ENCODE data around the gene CHST15. TPM values are rescaled to one million over a fixed set of nuclear protein-coding genes. Genes with fewer than 3 reads are reported as not detected.

Gene CHST15
- total and polyA plus RNA-seq, 2 of the 4 experiments (the other 2 are of a cell fraction), result 0.14 to 0.18 TPM

DNA sequence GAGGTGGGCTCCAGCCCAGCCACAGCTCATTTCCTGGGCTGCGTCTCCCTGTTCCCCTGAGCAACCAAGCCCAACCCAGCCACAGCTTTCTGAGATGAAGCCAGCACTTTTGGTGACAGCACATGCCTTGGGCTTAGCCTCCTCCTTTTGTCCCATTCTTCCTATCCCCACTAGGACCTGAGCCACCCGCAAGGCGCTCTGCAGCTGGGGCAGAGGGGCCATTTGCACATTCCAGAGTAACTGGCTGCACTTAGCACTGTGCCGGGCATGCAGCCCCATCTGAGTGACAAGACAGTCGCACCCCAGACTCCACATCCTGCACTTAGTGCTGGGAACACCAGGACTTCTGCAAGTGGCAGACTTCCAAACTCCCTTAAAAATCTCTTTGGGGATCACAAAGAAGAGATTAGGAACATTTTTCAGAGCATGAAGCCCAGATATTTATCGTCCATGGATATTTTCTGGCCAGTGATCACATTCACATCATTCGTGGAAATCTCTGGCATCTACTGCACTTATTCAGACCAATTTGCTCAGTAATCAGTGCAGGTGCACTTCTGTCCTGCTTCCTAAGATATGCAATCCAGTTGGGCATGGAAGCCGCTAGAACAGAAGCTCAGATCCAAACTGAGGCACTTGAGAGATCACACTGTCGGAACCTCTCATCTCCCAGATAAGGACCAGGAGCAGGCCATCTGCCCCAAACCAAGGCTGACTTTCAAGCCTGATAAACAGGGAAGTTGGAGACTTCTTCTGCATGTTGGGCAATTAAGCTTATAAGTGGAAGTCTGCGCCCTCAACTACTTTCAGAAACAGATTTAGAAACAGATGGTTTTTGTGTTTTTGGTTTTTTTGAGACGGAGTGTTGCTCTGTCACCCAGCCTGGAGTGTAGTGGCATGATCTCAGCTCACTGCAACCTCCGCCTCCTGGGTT lies 26.4 kb downstream of the CHST15 start:
- no peak overlapping the region for H4K91ac ChIP-seq (ENCODE audit: insufficient read depth, low read depth, low read length)
- TF ChIP-seq FOS (IDR thresholded peaks at IDR 0.05; ENCODE audit: low read depth, low read length), result no peak
- TF ChIP-seq BHLHE40 (IDR thresholded peaks at IDR 0.05; ENCODE audit: low read depth, low read length), result no peak
- TF ChIP-seq CEBPB (IDR thresholded peaks at IDR 0.05; ENCODE audit: low read depth, low read length), result no peak
- TF ChIP-seq MAFK (IDR thresholded peaks at IDR 0.05; ENCODE audit: low read depth, low read length), result no peak
- TF ChIP-seq RCOR1 (IDR thresholded peaks at IDR 0.05; ENCODE audit: insufficient replicate concordance, low read length), result no peak
- TF ChIP-seq, protein P1, sequence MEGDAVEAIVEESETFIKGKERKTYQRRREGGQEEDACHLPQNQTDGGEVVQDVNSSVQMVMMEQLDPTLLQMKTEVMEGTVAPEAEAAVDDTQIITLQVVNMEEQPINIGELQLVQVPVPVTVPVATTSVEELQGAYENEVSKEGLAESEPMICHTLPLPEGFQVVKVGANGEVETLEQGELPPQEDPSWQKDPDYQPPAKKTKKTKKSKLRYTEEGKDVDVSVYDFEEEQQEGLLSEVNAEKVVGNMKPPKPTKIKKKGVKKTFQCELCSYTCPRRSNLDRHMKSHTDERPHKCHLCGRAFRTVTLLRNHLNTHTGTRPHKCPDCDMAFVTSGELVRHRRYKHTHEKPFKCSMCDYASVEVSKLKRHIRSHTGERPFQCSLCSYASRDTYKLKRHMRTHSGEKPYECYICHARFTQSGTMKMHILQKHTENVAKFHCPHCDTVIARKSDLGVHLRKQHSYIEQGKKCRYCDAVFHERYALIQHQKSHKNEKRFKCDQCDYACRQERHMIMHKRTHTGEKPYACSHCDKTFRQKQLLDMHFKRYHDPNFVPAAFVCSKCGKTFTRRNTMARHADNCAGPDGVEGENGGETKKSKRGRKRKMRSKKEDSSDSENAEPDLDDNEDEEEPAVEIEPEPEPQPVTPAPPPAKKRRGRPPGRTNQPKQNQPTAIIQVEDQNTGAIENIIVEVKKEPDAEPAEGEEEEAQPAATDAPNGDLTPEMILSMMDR (conservative IDR thresholded peaks at IDR 0.05; ENCODE audit: low read depth, low read length), result no peak
- no peak for TF ChIP-seq MXI1 (IDR thresholded peaks at IDR 0.05; ENCODE audit: borderline replicate concordance, low read depth, low read length)
- TF ChIP-seq POLR2A (IDR thresholded peaks at IDR 0.05; ENCODE audit: low read depth, low read length), result no peak
- TF ChIP-seq, protein P2, sequence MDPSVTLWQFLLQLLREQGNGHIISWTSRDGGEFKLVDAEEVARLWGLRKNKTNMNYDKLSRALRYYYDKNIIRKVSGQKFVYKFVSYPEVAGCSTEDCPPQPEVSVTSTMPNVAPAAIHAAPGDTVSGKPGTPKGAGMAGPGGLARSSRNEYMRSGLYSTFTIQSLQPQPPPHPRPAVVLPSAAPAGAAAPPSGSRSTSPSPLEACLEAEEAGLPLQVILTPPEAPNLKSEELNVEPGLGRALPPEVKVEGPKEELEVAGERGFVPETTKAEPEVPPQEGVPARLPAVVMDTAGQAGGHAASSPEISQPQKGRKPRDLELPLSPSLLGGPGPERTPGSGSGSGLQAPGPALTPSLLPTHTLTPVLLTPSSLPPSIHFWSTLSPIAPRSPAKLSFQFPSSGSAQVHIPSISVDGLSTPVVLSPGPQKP (IDR thresholded peaks at IDR 0.05; ENCODE audit: borderline replicate concordance, low read depth, low read length), result no peak
- TF ChIP-seq CHD1 (IDR thresholded peaks at IDR 0.05; ENCODE audit: low read depth, low read length), result no peak
- H4K8ac ChIP-seq (ENCODE audit: low read depth in 2 of 2, low read length in 2 of 2), result no peak overlapping the region
- H2BK20ac ChIP-seq (ENCODE audit: low read depth, low read length), result no peak overlapping the region
- WGBS, 2 experiments (ENCODE audit: extremely low coverage in 2 of 2, insufficient read length in 1 of 2), result 28% methylated on average over 7 of the region's 12 CpGs; no CpG with 5 or more reads in 1 of the 2 experiments
- no peak overlapping the region for H3K56ac ChIP-seq (ENCODE audit: extremely low read depth, insufficient read depth, low read length)
- ATAC-seq (ENCODE audit: low read depth), result no peak
- H4K5ac ChIP-seq (ENCODE audit: low read depth, low read length), result no peak overlapping the region
- no peak overlapping the region for H2AK5ac ChIP-seq (ENCODE audit: low read depth, low read length)
- no peaks in the 10 kb centered on the region for H3K36me3 ChIP-seq (ENCODE audit: control insufficient read depth, insufficient read depth, low read length)
- H3K9me3 ChIP-seq (ENCODE audit: control insufficient read depth, insufficient read depth, low read length), result peaks cover 8% of the 10 kb centered on the region; the same call in 1 of the 2 replicates
- H3K18ac ChIP-seq (ENCODE audit: low read depth, low read length), result no peak overlapping the region
- H4K20me1 ChIP-seq (ENCODE audit: insufficient read depth, low read length), result no peaks in the 10 kb centered on the region
- H3K79me1 ChIP-seq (ENCODE audit: low read depth in 1 of 2, low read length in 2 of 2), result no peaks in the 10 kb centered on the region
- H3K4ac ChIP-seq (ENCODE audit: low read depth, low read length), result no peak overlapping the region
- no peak overlapping the region for H2AFZ ChIP-seq (replicated peaks; ENCODE audit: low read length, poor library complexity)
- H3K27ac ChIP-seq (ENCODE audit: insufficient read depth, low read length), result no peak overlapping the region
- H2AK9ac ChIP-seq (replicated peaks; ENCODE audit: low read depth, low read length, poor library complexity), result no peak overlapping the region
- H3K4me1 ChIP-seq (ENCODE audit: control insufficient read depth, insufficient read depth, low read length), result no peaks in the 10 kb centered on the region
- no TSS peak for BruUV-seq (replicated peaks)
- dilution Hi-C loops (cut with HindIII; ENCODE audit: low sequenced_read_pairs, unreplicated experiment) (no loop called here), in situ Hi-C loops (cut with MboI; ENCODE audit: low sequenced_read_pairs) (no loop called here), intact Hi-C loops (cut with micrococcal nuclease) (no loop called here)
- H3K23ac ChIP-seq (ENCODE audit: low read depth, low read length), result no peak overlapping the region
- H3K27me3 ChIP-seq (ENCODE audit: control insufficient read depth, insufficient read depth, low read length), result no peaks in the 10 kb centered on the region
- H3K4me3 ChIP-seq (ENCODE audit: insufficient read depth, low read depth, low read length), result no peak overlapping the region
- H2BK120ac ChIP-seq (ENCODE audit: low read depth, low read length), result no peak overlapping the region
- H3K4me2 ChIP-seq (ENCODE audit: low read depth, low read length), result no peak overlapping the region
- ChIA-PET POLR2A (ENCODE audit: unreplicated experiment) (no interaction called here), CTCF (no interaction called here)
- no peak for DNase-seq
- no peak overlapping the region for H3K9ac ChIP-seq (ENCODE audit: low read depth, low read length)
- H3K9me1 ChIP-seq (ENCODE audit: insufficient read depth, low read length), result no peaks in the 10 kb centered on the region
- H2BK5ac ChIP-seq (ENCODE audit: low read depth, low read length, poor library complexity, severe bottlenecking), result no peak overlapping the region
- H3K14ac ChIP-seq (replicated peaks; ENCODE audit: low read depth, low read length), result no peak overlapping the region
- H2BK15ac ChIP-seq (ENCODE audit: low read depth, low read length), result no peak overlapping the region

All from IMR-90 (cell line).